Ovary (tissue), 9 donors: Measurements from ENCODE around the gene IQSEC3. TPM values are rescaled to one million over a fixed set of nuclear protein-coding genes. Genes with fewer than 3 reads are reported as not detected.

Source experiments
- DNase-seq, 5 donors: peaks; one replicate each; pipeline ENCODE4 v3.0.0-alpha.2; 2019 to 2020
- H3K27ac ChIP-seq, 2 donors: fragments of 200-600 bp; one replicate each; pipeline versions ENCODE4 v1.5.1 to v1.8.0; 2019 to 2022
- H3K27me3 ChIP-seq: fragments of 200-600 bp; one replicate; pipeline ENCODE4 v1.8.0; 2022
- H3K36me3 ChIP-seq: fragments of 200-600 bp; sonication (generic); one replicate; pipeline ENCODE4 v1.5.1; 2019
- H3K4me1 ChIP-seq: one replicate; pipeline ENCODE4 v1.8.1; 2013; ENCODE audit warnings: mild to moderate bottlenecking, moderate library complexity; ENCODE audit not compliant: insufficient read depth
- H3K4me3 ChIP-seq: fragments of 200-600 bp; sonication (generic); one replicate; pipeline ENCODE4 v1.5.1; 2017
- H3K9me3 ChIP-seq, 2 donors: fragments of 200-600 bp in 1 of 2; sonication (generic) in 1 of 2; one replicate each; pipeline versions ENCODE4 v1.5.1 to v1.8.1; 2013 to 2019; ENCODE audit warnings: mild to moderate bottlenecking in 1 of 2, moderate library complexity in 1 of 2
- EP300 ChIP-seq: sonication (generic); formaldehyde crosslinking; IDR thresholded peaks from one replicate; pipeline ENCODE4 v1.6.1; 2017; ENCODE audit warnings: antibody characterized with exemption
- POLR2A ChIP-seq: fragments of 450-650 bp; IDR thresholded peaks from one replicate; pipeline ENCODE4 v1.6.1; 2017; ENCODE audit warnings: antibody characterized with exemption, mild to moderate bottlenecking, moderate library complexity
- WGBS, 3 donors: extraction: QIAGEN DNeasy Blood & Tissue Kit in 1 of 3; methylation state at CpG; one replicate each; pipeline versions ENCODE4 v1.1.5 to v1.1.7; 2013 to 2017; 5-methylcytosine and 5-hydroxymethylcytosine counted together
- intact Hi-C, 4 donors: fragments of 100-400 bp; cut with DNase I; formaldehyde crosslinking; loops; one replicate each; pipeline versions ENCODE4 v1.11.0 to v1.15.1; 2022 to 2023
- polyA plus RNA-seq, 2 donors: library from polyadenylated mRNA; stranded (reverse); fragments of 200-250 nt in 1 of 2; fragments of 350-450 nt in 1 of 2; fragmentation: Illumina TruSeq in 1 of 2; extraction: RNeasy Lipid Tissue Mini Kit (QIAGEN cat#74804) in 1 of 2; gene quantifications; one replicate each; pipeline ENCODE4 v1.2.3, GENCODE V29; 2013 to 2014
- total RNA-seq, 7 donors: library from RNA; depleted of rRNA in 2 of 7; stranded (reverse); fragments of >200 nt in 2 of 7; fragmentation: NEBNext Ultra II Directional in 3 of 7; extraction: Animal tissue kit (Norgen Biotek cat#: 25700) in 3 of 7; gene quantifications; one replicate each; pipeline versions ENCODE4 v1.1.0 to v1.2.4, GENCODE V29; 2016 to 2023
- TF ChIP-seq, protein P1 (sequence below), 3 donors: fragments of 450-650 bp in 2 of 3; fragments of 200-600 bp in 1 of 3; IDR thresholded peaks; one replicate each; pipeline versions ENCODE4 v1.5.1 to v1.8.0; 2016 to 2022; ENCODE audit warnings: antibody characterized with exemption in 3 of 3, mild to moderate bottlenecking in 1 of 3
- donor health status: DM: no; HTN: no; CAD: no; lungs with moderate emphysema.
- donor health status: DM: no; HTN: no; CAD: no.
- donor health status: Bipolar disorder and iron deficiency.
- donor health status: DM: yes; HTN: yes; CAD: no.
- donor health status: DM: no; HTN: no; CAD: no.
- donor health status: DM: yes; HTN: yes; CAD: no.

IQSEC3 gene
- total and polyA plus RNA-seq, 9 donors: 0.88 to 10.0 (median 3.0) TPM

DNA sequence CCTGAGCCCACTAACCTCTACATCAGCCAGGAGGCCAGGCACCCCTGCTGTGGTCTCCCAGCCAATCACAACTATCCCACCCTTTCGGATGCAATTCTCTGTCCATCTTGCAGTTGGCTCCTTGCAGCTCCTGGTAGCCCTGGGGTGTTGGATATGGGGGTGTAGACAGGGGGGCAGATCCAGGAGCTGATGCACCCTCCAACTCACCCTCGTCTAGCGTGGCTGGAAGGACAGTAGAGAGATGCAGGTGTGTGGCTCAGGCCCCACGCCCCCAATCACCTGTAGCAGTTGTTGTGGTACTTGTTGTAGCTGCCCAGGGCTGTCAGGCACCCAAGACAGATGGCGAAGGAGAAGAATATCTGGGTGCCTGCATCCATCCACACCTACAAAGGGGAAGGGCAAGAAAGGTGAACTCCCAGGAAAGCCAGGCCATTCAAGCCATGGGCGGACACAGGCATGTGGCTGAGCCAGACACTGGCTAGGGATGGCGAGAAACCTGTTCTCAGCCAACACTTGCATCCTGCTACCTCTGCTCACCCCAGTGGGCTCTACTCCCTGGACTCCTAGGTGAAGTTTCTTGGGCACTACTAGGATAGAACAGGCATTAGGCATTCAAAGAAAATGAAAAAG lies 160.8 kb downstream of the IQSEC3 start:
- DNase-seq: no peak
- intact Hi-C loops: no loop called here
- H3K36me3 ChIP-seq: no peaks in the 10 kb centered on the region
- H3K27ac ChIP-seq: no peak overlapping the region
- H3K4me1 ChIP-seq: no peaks in the 10 kb centered on the region
- TF ChIP-seq, protein P1, sequence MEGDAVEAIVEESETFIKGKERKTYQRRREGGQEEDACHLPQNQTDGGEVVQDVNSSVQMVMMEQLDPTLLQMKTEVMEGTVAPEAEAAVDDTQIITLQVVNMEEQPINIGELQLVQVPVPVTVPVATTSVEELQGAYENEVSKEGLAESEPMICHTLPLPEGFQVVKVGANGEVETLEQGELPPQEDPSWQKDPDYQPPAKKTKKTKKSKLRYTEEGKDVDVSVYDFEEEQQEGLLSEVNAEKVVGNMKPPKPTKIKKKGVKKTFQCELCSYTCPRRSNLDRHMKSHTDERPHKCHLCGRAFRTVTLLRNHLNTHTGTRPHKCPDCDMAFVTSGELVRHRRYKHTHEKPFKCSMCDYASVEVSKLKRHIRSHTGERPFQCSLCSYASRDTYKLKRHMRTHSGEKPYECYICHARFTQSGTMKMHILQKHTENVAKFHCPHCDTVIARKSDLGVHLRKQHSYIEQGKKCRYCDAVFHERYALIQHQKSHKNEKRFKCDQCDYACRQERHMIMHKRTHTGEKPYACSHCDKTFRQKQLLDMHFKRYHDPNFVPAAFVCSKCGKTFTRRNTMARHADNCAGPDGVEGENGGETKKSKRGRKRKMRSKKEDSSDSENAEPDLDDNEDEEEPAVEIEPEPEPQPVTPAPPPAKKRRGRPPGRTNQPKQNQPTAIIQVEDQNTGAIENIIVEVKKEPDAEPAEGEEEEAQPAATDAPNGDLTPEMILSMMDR (IDR thresholded peaks at IDR 0.05): no peak
- TF ChIP-seq POLR2A: no peak
- TF ChIP-seq EP300: no peak
- H3K9me3 ChIP-seq: no peaks in the 10 kb centered on the region
- H3K27me3 ChIP-seq: no peaks in the 10 kb centered on the region
- H3K4me3 ChIP-seq: no peak overlapping the region
- 87 to 94% (median 93%) methylated on average over 7 of the region's 7 CpGs for WGBS, 3 donors

Other genes with a start within 250 kb of the IQSEC3 start
- gene SLC6A12, start 147.4 kb downstream of the IQSEC3 start, total RNA-seq: 1 to 10 TPM in 4 of 7 donors, under 1 TPM in 2, not detected in 1; 0.24 to 7.5 (median 1.6) TPM
- 1 to 10 TPM in 1 of 2 donors, under 1 TPM in 1; 0.46 to 1.5 TPM for gene SLC6A12, start 147.4 kb downstream of the IQSEC3 start, polyA plus RNA-seq
- 1 to 10 TPM in 2 of 7 donors, under 1 TPM in 2, not detected in 3; 0.69 to 6.1 (median 1.0) TPM for gene SLC6A13, start 196.1 kb downstream of the IQSEC3 start, total RNA-seq
- gene SLC6A13, start 196.1 kb downstream of the IQSEC3 start, polyA plus RNA-seq: under 1 TPM; 0.13 to 0.43 TPM